Heart left ventricle (tissue), 16 donors: ENCODE results near the gene LFNG. TPM values are rescaled to one million over a fixed set of nuclear protein-coding genes. Genes with fewer than 3 reads are reported as not detected.
"Not testable (repeated sequence)": the region's sequence is repeated elsewhere in the genome, so short reads cannot be mapped to it uniquely, and the experiment has no call there.

ENCODE experiments used
- ATAC-seq, 4 donors: fragments of 200-7000 bp; cut with Tn5 transposase; one replicate each; pipeline ENCODE4 v1.9.1; 2020 to 2022; ENCODE audit warnings: moderate library complexity in 4 of 4, mild to moderate bottlenecking in 3 of 4, moderate number of reproducible peaks in 1 of 4
- DNase-seq, 5 donors: peaks; one replicate each; pipeline ENCODE4 v3.0.0-alpha.2; 2020
- H3K27ac ChIP-seq, 12 donors: fragments of 200-600 bp; sonication (generic) in 4 of 12; one replicate each; pipeline versions ENCODE4 v1.5.0 to v1.8.0; 2016 to 2022; ENCODE audit warnings: mild to moderate bottlenecking in 2 of 12
- H3K27me3 ChIP-seq, 9 donors: fragments of 200-600 bp; sonication (generic) in 2 of 9; one replicate each; pipeline versions ENCODE4 v1.5.1 to v1.8.0; 2016 to 2022; ENCODE audit warnings: mild to moderate bottlenecking in 3 of 9
- H3K36me3 ChIP-seq, 9 donors: fragments of 200-600 bp; sonication (generic) in 2 of 9; one replicate each; pipeline versions ENCODE4 v1.5.0 to v1.8.0; 2018 to 2022; ENCODE audit warnings: mild to moderate bottlenecking in 2 of 9
- H3K4me1 ChIP-seq, 12 donors: fragments of 200-600 bp; sonication (generic) in 4 of 12; one replicate each; pipeline versions ENCODE4 v1.5.0 to v1.8.0; 2016 to 2022; ENCODE audit warnings: mild to moderate bottlenecking in 3 of 12
- H3K4me3 ChIP-seq, 12 donors: fragments of 200-600 bp; sonication (generic) in 4 of 12; one replicate each; pipeline versions ENCODE4 v1.5.0 to v1.8.0; 2017 to 2022; ENCODE audit warnings: mild to moderate bottlenecking in 9 of 12, moderate library complexity in 4 of 12
- H3K9me3 ChIP-seq, 12 donors: fragments of 200-600 bp; sonication (generic) in 4 of 12; one replicate each; pipeline versions ENCODE4 v1.5.0 to v1.8.0; 2016 to 2022; ENCODE audit warnings: mild to moderate bottlenecking in 1 of 12
- POLR2A ChIP-seq, 2 donors: fragments of 450-650 bp; IDR thresholded peaks; one replicate each; pipeline ENCODE4 v1.6.1; 2017; ENCODE audit warnings: antibody characterized with exemption in 2 of 2, mild to moderate bottlenecking in 2 of 2, moderate library complexity in 2 of 2
- WGBS, 4 donors: extraction: QIAGEN DNeasy Blood & Tissue Kit in 2 of 4; methylation state at CpG; one replicate each; pipeline versions ENCODE4 v1.1.5 to v1.1.7; 2013 to 2018; 5-methylcytosine and 5-hydroxymethylcytosine counted together
- intact Hi-C, 10 donors: fragments of 100-400 bp; cut with DNase I; formaldehyde crosslinking; loops; one replicate each; pipeline versions ENCODE4 v1.11.1 to v1.14.2; 2022
- polyA plus RNA-seq, 2 donors: library from polyadenylated mRNA; stranded (reverse); fragments of 200-250 nt; gene quantifications; one replicate each; pipeline ENCODE4 v1.2.3, GENCODE V29; 2013
- total RNA-seq, 9 donors: library from RNA; depleted of rRNA in 2 of 9; stranded (reverse); fragments of >200 nt in 2 of 9; fragmentation: NEBNext Ultra II Directional in 3 of 9; extraction: Animal tissue kit (Norgen Biotek cat#: 25700) in 3 of 9; gene quantifications; one replicate each; pipeline versions ENCODE4 v1.1.0 to v1.2.4, GENCODE V29; 2016 to 2023
- TF ChIP-seq, protein P1 (sequence below), 12 donors: fragments of 200-600 bp; sonication (generic) in 4 of 12; IDR thresholded peaks; one replicate each; pipeline versions ENCODE4 v1.5.0 to v1.8.0; 2018 to 2022; ENCODE audit warnings: antibody characterized with exemption in 12 of 12, mild to moderate bottlenecking in 5 of 12
- donor health status: ischemic (EF 13 %, LVEDD 7.1; RV severe dilation, severe dysfunction).
- donor health status: healthy with polysubstance abuse.
- donor health status: DM: no; HTN: yes; CAD: no.
- donor health status: DM: no; HTN: no; CAD: no.
- donor health status: ischemic (EF 25% LVEDD 6.9; RV normal size, moderate dysfunction).
- donor health status: ischemic (EF 25% LVEDD 5.7; RV mildly dilated, moderate dysfunction).
- donor health status: healthy.
- donor health status: DM: yes; HTN: yes; CAD: no.
- donor health status: ischemic (EF 35%, LVEDD 5.7; RV mildly dilated, moderate dysfunction).
- donor health status: nonischemic (EF 11% LVEDD 7.7; RV severe dilation, severe dysfunction).
- donor health status: DM: yes; HTN: yes; CAD: no.
- donor health status: PGD.
- donor health status: ischemic (EF 29% LVEDD 5.4; RV normal size, mild dysfunction).
- donor health status: nonischemic (EF 23%, LVEDD 6.1; RV moderate dilation, normal function).

The LFNG gene
- total and polyA plus RNA-seq, 11 donors = 3.1 to 22.8 (median 7.6) TPM

DNA sequence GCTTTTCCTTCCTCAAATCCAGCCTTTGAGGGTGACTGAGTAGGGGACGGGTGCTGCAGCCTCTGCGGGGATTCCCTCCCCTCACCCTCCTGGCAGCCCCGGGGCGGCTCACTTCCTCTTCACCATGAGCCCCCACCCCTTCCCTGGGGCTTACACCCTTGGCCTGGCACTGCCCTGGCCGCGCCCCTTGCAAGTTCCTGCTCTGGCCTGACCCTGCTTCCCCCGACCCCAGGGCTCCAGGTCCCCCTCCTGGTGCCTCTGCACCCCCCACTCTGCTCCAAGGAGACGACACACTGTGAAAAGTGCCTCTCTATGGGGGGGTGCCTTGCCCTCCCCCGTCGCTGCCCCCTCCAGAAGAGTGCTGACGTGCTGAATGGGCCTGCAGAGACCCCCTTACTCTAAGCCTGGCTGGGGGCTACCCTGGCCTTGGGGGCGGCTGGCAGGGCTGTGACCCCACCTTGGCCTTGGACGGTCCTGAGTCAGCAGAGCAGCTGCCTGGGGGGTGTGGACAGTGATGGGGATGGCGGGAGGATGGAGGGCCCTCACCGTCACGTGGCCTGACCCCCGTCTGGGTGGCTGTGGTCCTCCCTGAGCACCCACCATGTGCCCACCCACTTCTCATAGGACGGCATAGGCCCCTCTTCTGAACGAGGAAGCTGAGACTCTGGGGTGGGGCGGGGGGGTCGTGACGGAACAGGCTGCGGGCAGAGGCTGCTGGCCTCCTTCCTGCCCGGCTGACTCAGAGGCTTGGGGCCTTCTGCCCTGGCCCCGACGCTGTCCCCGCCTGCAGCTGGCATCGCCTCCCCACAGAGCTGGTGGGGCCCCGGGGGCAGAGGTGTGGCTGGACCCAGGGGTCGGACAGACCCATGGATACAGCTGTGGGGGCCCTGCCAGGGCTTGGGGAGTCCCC, 9.8 kb downstream of the LFNG start:
- H3K27me3 ChIP-seq = no peaks in the 10 kb centered on the region
- peaks cover 0 to 71% (median 36%) of the 10 kb centered on the region in 12 donors for H3K4me1 ChIP-seq
- TF ChIP-seq, protein P1, sequence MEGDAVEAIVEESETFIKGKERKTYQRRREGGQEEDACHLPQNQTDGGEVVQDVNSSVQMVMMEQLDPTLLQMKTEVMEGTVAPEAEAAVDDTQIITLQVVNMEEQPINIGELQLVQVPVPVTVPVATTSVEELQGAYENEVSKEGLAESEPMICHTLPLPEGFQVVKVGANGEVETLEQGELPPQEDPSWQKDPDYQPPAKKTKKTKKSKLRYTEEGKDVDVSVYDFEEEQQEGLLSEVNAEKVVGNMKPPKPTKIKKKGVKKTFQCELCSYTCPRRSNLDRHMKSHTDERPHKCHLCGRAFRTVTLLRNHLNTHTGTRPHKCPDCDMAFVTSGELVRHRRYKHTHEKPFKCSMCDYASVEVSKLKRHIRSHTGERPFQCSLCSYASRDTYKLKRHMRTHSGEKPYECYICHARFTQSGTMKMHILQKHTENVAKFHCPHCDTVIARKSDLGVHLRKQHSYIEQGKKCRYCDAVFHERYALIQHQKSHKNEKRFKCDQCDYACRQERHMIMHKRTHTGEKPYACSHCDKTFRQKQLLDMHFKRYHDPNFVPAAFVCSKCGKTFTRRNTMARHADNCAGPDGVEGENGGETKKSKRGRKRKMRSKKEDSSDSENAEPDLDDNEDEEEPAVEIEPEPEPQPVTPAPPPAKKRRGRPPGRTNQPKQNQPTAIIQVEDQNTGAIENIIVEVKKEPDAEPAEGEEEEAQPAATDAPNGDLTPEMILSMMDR (IDR thresholded peaks at IDR 0.05) = no peak
- no peak for TF ChIP-seq POLR2A (IDR thresholded peaks at IDR 0.05)
- intact Hi-C loops = no loop called here
- DNase-seq = peak; percentile 74 to 92 (median 84)
- no peaks in the 10 kb centered on the region for H3K9me3 ChIP-seq
- 63 to 71% (median 68%) methylated on average over 21 to 30 of the region's 30 CpGs for WGBS, 4 donors
- peak; percentile 48 to 70 (median 62) for ATAC-seq
- peaks cover 0 to 39% (median 33%) of the 10 kb centered on the region in 9 donors for H3K36me3 ChIP-seq
- peak overlapping the region in 2 of 12 donors; percentile 19 to 42 for H3K4me3 ChIP-seq
- H3K27ac ChIP-seq = peak overlapping the region in 11 of 12 donors; percentile 28 to 96 (median 59)

- 69 to 83% (median 77%) methylated on average over 10 to 16 of the region's 16 CpGs for WGBS, 4 donors
- H3K27me3 ChIP-seq = no peaks in the 10 kb centered on the region
- TF ChIP-seq POLR2A (IDR thresholded peaks at IDR 0.05) = no peak
- TF ChIP-seq, protein P1 (IDR thresholded peaks at IDR 0.05) = no peak
- no peaks in the 10 kb centered on the region for H3K9me3 ChIP-seq
- DNase-seq (peak; percentile 28 to 82 (median 51)), ATAC-seq (peak in 3 of 4 donors; percentile 27 to 55 (median 50))
- intact Hi-C loops = no loop called here
- H3K4me1 ChIP-seq = peaks cover 0 to 62% (median 31%) of the 10 kb centered on the region in 12 donors
- peak overlapping the region in 11 of 12 donors; percentile 11 to 96 (median 52) for H3K27ac ChIP-seq
- H3K4me3 ChIP-seq = peak overlapping the region in 2 of 12 donors; percentile 19 to 42
- H3K36me3 ChIP-seq = peaks cover 0 to 31% (median 29%) of the 10 kb centered on the region in 9 donors
These were observed 10.8 kb downstream of the LFNG start for GRCh38 chr7:2530071-2530987.

DNA sequence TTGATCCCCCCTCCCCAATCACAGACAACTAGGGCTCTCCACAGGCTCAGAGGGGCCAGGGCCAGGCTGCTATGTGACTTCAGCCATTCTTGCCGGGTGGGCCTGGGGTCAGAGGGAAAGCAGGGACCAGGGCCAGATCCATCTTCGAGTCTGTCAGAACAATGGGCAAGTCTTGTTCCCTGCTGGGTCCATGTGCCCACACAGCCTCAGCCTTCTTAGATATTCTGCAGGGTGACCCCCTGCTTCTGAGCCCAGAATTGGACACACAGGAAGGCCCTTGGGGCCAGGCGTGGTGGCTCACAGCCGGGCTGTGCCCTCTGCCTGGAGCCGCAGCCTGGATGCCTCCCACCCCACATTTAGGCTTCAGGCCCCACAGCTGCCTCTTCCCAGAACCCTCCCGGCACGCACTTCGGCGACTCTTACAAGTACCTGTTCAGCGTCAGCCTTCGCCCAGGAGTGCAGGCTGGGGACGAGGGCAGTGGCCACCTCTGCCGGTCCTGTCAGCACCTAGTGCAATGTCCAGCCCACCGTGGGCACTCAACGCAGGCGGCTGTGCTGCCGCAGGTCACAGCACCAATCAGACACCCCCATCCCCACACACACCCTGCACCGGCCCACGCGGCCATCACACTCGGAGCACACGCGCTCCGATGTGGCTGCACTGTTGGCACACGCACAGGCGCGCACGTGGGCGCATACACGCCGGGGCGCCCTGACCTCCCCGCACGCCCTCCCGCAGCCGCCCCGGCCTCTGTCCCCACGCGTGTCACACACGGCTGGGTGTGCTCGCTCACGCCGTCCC, 11.6 kb downstream of the LFNG start:
- H3K9me3 ChIP-seq, H3K27me3 ChIP-seq, ATAC-seq, intact Hi-C loops: not testable (repeated sequence)
- DNase-seq = peak in 4 of 5 donors; percentile 5 to 28 (median 15)
- Histone ChIP-seq H3K27ac (peak overlapping the region in 3 of 12 donors; percentile 25 to 96 (median 67)), H3K4me3 (peak overlapping the region in 1 of 12 donors; percentile 15), H3K36me3 (peaks cover 0 to 22% (median 20%) of the 10 kb centered on the region in 9 donors), H3K4me1 (peaks cover 0 to 53% (median 28%) of the 10 kb centered on the region in 12 donors)
- 27 to 46% (median 35%) methylated on average over 17 to 43 of the region's 43 CpGs for WGBS, 4 donors

DNA sequence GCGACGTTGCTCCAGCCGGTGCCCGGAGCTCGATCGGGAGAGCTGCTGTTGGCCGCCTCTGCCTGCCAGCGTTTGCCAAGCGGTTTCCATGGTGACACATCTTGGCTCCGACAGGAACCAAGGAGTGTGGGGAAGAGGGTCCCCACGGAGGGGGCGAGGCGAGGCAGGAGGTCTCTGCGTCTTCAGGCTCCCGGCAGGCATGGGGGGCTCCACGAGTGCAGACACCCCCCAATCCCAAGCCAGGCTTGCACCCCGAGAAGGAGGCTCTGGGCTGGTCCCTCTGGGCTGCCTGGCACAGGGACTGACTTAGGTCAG, 12.2 kb downstream of the LFNG start:
- peaks cover 0 to 47% (median 28%) of the 10 kb centered on the region in 12 donors for H3K4me1 ChIP-seq
- H3K9me3 ChIP-seq, intact Hi-C loops, H3K27ac ChIP-seq, H3K27me3 ChIP-seq, H3K4me3 ChIP-seq, ATAC-seq: not testable (repeated sequence)
- 0 to 49% (median 36%) methylated on average over 1 to 17 of the region's 17 CpGs for WGBS, 4 donors
- H3K36me3 ChIP-seq = peaks cover 0 to 17% (median 15%) of the 10 kb centered on the region in 9 donors
- peak; percentile 8 to 63 (median 20) for DNase-seq

DNA sequence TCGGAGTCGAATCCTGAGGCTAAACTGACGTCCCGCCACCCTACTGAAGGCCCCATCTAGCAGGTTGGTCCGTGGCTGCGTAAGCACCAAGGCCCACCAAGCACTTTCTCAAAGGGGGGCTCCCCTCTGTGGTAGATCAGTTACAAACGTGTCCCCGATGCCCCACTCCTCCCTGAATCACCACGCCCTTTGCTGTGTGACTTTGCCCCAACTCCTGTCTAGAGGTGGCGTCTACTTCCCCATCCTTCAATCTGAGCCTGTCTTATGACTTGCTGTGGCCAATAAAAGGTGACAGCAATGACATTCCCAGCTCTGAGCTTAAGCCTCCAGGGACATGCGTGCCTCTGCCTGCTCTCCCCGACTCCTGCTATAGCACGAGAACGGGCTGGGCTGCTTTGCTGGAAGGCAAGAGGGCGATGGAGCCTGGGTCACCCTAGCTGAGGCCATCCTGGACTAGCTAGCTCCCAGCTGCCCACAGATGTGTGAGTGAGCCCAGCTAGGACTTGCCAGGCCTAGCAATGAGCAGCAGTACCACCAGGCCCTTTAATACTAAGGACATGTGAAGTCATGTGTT, 12.7 kb downstream of the LFNG start:
- H3K27ac ChIP-seq, intact Hi-C loops, H3K9me3 ChIP-seq, H3K4me3 ChIP-seq, ATAC-seq, H3K27me3 ChIP-seq: not testable (repeated sequence)
- DNase-seq = peak in 4 of 5 donors; percentile 0 to 40 (median 16)
- Histone ChIP-seq H3K4me1 (peaks cover 0 to 42% (median 26%) of the 10 kb centered on the region in 12 donors), H3K36me3 (peaks cover 0 to 12% (median 9%) of the 10 kb centered on the region in 9 donors)
- WGBS, 4 donors = 65 to 82% (median 79%) methylated on average over 9 to 14 of the region's 15 CpGs

- ATAC-seq, H3K9me3 ChIP-seq, H3K27ac ChIP-seq, intact Hi-C loops, H3K27me3 ChIP-seq, H3K4me3 ChIP-seq: not testable (repeated sequence)
- WGBS, 4 donors = 92 to 93% methylated on average over 5 to 7 of the region's 8 CpGs; no CpG with 5 or more reads in 2 of the 4 donors
- peaks cover 0 to 37% (median 23%) of the 10 kb centered on the region in 12 donors for H3K4me1 ChIP-seq
- DNase-seq = peak in 2 of 5 donors; percentile 9 to 24
- peaks cover 0 to 12% (median 7%) of the 10 kb centered on the region in 9 donors for H3K36me3 ChIP-seq
These were observed 13.2 kb downstream of the LFNG start for GRCh38 chr7:2532816-2533215.

DNA sequence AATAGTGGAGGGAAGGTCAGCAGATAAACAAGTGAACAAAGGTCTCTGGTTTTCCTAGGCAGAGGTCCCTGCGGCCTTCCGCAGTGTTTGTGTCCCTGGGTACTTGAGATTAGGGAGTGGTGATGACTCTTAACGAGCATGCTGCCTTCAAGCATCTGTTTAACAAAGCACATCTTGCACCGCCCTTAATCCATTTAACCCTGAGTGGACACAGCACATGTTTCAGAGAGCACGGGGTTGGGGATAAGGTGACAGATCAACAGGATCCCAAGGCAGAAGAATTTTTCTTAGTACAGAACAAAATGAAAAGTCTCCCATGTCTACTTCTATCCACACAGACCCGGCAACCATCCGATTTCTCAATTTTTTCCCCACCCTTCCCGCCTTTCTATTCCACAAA, 14.0 kb downstream of the LFNG start:
- ATAC-seq, DNase-seq, intact Hi-C loops, H3K27me3 ChIP-seq, H3K9me3 ChIP-seq, H3K4me3 ChIP-seq, H3K27ac ChIP-seq: not testable (repeated sequence)
- H3K36me3 ChIP-seq = peaks cover 0 to 16% (median 10%) of the 10 kb centered on the region in 9 donors
- 36 to 57% (median 53%) methylated on average over 3 to 5 of the region's 8 CpGs for WGBS, 4 donors
- H3K4me1 ChIP-seq = peaks cover 0 to 31% (median 19%) of the 10 kb centered on the region in 12 donors
